Right lobe of liver (tissue), 4 donors: ENCODE measurements around the gene SELPLG.

Source experiments
- CTCF ChIP-seq, 4 donors: fragments of 200-600 bp in 3 of 4; fragments of 450-650 bp in 1 of 4; IDR thresholded peaks; one replicate each; pipeline versions ENCODE4 v1.5.1 to v1.8.0; 2016 to 2022; ENCODE audit warnings: antibody characterized with exemption in 4 of 4, mild to moderate bottlenecking in 2 of 4
- POLR2A ChIP-seq: fragments of 450-650 bp; IDR thresholded peaks from one replicate; pipeline ENCODE4 v1.6.1; 2017; ENCODE audit warnings: antibody characterized with exemption, mild to moderate bottlenecking
- donor health status: DM: no; HTN: no; CAD: no.
- donor health status: DM: no; HTN: no; CAD: no.
- donor health status: DM: no; HTN: yes; CAD: no.

GRCh38 chr12:108633534-108634248 lies at the start of gene SELPLG:
- peak; percentile 47 for TF ChIP-seq POLR2A
- TF ChIP-seq CTCF (IDR thresholded peaks at IDR 0.05): no peak
